Keratinocyte (primary cell): Measurements from ENCODE around the gene BBLN.
"Not testable (repeated sequence)": the region's sequence is repeated elsewhere in the genome, so short reads cannot be mapped to it uniquely, and the experiment has no call there.

ENCODE experiments used
- CTCF ChIP-seq, 3 experiments: IDR thresholded peaks in 1 of 3; conservative IDR thresholded peaks in 1 of 3; optimal IDR thresholded peaks in 1 of 3; 2 replicates in 2 of 3; 3 replicates in 1 of 3; pipeline versions ENCODE3 to v1.5.1; 2011; ENCODE audit warnings: low read length in 3 of 3, mild to moderate bottlenecking in 3 of 3, moderate library complexity in 2 of 3, control low read depth in 1 of 3, inconsistent platforms in 1 of 3; ENCODE audit not compliant: insufficient read depth in 2 of 3; ENCODE audit errors: extremely low read depth in 1 of 3
- EZH2 ChIP-seq: IDR thresholded peaks from one replicate; pipeline ENCODE4 v1.6.1; 2012; ENCODE audit warnings: inconsistent platforms, mild to moderate bottlenecking, low read length, moderate library complexity

- not testable (repeated sequence) for TF ChIP-seq CTCF (optimal IDR thresholded peaks at IDR 0.05 in 1 of 3, IDR thresholded peaks at IDR 0.05 in 1 of 3, conservative IDR thresholded peaks at IDR 0.05 in 1 of 3; ENCODE audit: extremely low read depth in 1 of 3, insufficient read depth in 2 of 3, low read length in 3 of 3); EZH2
These were observed 24.5 kb upstream of the BBLN start for GRCh38 chr9:128135561-128135960.
